ENCODE data around the gene NCKAP5.

NCKAP5 gene

GRCh38 chr2:133192028-133192427, 376.2 kb downstream of the NCKAP5 start:
- Histone ChIP-seq H3K9me3 (no peaks in the 10 kb centered on the region), H3K4me1 (no peaks in the 10 kb centered on the region), H3K4me3 (ENCODE audit: low read depth, low read length) (no peak overlapping the region), H3K36me3 (no peaks in the 10 kb centered on the region), H3K27me3 (no peaks in the 10 kb centered on the region)
- DNase-seq: no peak
- TF ChIP-seq CTCF (IDR thresholded peaks at IDR 0.05; ENCODE audit: low read depth, low read length): no peak

DNA sequence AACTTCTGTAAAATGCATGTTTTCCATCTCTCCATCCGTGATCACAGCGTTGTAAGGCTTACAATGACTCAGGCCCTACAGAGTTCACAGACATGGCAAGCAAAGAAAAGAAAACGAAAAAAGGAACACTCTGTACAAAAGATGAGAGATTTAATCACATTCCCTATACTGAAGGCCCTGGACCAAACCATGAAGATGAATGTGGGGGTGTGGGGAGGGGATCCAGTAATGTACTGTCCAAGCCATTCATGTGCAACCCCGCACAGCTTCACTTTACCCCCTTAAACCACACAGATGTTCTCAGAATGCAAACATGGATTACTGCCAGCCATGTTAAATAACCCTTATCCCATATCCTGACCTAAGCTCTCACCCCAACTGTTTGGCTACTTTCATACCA, 391.1 kb downstream of the NCKAP5 start:
- Histone ChIP-seq H3K4me3 (ENCODE audit: low read depth, low read length) (no peak overlapping the region), H3K36me3 (no peaks in the 10 kb centered on the region), H3K4me1 (no peaks in the 10 kb centered on the region), H3K9me3 (no peaks in the 10 kb centered on the region), H3K27me3 (no peaks in the 10 kb centered on the region)
- TF ChIP-seq CTCF (IDR thresholded peaks at IDR 0.05; ENCODE audit: low read depth, low read length): no peak
- DNase-seq: no peak

DNA sequence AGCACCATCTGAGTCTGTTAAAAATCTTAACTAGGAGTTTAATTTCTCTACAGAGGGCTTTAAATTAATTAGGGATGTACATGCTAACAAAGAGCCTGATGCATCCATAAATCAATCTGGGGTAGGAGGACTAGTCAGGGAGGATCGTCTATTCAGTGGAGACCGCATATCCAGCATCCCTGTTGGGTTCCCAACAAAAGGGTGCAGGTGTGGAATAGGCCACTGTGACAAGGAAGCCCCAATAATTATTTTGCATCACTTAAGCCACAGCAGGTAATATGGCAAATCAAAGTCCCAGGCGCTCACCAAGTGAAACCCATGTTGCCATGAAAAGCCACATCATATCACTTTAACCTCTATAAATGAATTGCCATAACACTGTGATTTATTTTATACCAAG, 392.3 kb downstream of the NCKAP5 start:
- Histone ChIP-seq H3K4me1 (no peaks in the 10 kb centered on the region), H3K36me3 (no peaks in the 10 kb centered on the region), H3K4me3 (ENCODE audit: low read depth, low read length) (no peak overlapping the region), H3K9me3 (no peaks in the 10 kb centered on the region), H3K27me3 (no peaks in the 10 kb centered on the region)
- no peak for TF ChIP-seq CTCF (IDR thresholded peaks at IDR 0.05; ENCODE audit: low read depth, low read length)
- DNase-seq: no peak

DNA sequence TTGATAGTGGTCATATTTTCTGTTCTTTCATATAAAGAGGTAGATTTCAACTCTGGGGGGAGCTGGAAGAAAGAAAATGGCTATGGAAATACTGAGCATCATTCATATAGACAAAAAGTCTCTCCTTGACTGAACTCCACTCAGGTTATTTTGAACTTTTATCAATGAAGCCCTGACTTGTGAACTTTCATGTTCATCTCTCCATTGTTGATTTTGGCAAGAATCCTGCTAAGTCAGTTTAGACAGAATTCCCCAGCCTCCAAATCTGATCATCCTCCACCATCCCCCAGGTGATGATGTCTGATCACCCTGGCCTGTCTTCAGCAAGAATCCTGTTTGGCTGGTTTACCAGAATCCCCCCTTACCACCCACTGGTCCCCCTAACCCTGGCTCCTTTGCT, 395.0 kb downstream of the NCKAP5 start:
- H3K9me3 ChIP-seq: no peaks in the 10 kb centered on the region
- H3K4me1 ChIP-seq: no peaks in the 10 kb centered on the region
- TF ChIP-seq CTCF (IDR thresholded peaks at IDR 0.05; ENCODE audit: low read depth, low read length): no peak
- DNase-seq: no peak
- H3K27me3 ChIP-seq: no peaks in the 10 kb centered on the region
- H3K36me3 ChIP-seq: no peaks in the 10 kb centered on the region
- H3K4me3 ChIP-seq (ENCODE audit: low read depth, low read length): no peak overlapping the region

DNA sequence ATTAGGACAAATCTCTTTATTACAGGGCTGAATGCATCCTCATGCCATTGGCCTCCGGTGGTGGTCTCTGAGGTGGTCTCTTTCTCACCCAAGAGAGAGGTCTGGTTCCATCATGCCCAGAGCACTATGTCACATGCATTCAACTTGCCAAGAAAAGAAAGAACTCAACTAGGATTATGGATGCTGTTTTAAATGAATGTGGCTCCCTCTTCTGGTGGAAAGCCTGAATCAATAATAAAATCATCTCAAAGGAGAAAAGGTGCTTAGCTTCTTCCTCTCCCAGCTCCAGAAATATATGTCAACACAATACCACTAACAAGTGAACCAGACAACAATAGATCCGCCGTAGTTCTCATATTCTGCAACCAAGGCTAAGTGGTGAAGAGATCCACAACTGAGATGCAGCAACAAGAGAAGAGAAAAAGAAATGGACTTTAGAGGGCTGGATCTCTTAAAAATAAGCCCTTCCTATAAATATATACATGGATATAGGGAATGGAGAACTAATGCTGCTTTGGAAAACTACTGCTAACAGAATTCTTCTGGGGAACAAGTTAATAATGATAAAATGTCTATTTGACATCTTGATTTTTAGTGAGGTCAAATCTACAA, 396.8 kb downstream of the NCKAP5 start:
- no peaks in the 10 kb centered on the region for H3K36me3 ChIP-seq
- H3K9me3 ChIP-seq: no peaks in the 10 kb centered on the region
- TF ChIP-seq CTCF (IDR thresholded peaks at IDR 0.05; ENCODE audit: low read depth, low read length): peak; percentile 54
- no peaks in the 10 kb centered on the region for H3K27me3 ChIP-seq
- H3K4me3 ChIP-seq (ENCODE audit: low read depth, low read length): no peak overlapping the region
- DNase-seq: no peak
- no peaks in the 10 kb centered on the region for H3K4me1 ChIP-seq

DNA sequence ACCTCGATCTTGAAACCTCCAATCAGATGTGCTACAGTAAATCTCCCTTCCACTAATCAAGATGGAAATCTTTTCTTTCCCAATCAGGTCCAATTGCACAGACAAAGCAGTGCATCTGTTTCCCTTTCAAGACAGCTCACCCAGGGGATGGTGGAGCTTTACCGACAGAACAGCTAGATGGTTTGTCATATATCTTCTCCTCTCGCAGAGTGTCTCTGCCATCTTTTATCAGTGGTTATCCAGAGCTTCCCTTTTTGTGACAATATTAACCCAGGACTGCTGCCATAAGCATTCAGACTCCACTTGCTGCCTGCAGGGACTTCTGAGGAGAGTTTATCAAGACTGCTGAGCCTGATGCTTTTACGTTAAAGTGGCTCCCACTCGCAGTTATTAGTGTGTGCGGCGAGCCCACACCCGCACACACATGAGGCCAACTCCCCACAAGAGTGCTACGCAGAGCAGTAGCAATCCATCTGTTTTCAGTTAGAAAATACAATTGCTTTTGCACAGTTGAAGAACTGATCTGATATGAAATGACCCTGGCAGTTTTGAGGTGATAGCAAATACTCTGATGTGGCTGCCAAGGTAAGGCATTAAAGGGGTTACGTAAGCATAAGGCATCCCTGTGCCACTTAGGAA, 398.9 kb downstream of the NCKAP5 start:
- H3K9me3 ChIP-seq: no peaks in the 10 kb centered on the region
- DNase-seq: no peak
- no peaks in the 10 kb centered on the region for H3K27me3 ChIP-seq
- H3K36me3 ChIP-seq: no peaks in the 10 kb centered on the region
- H3K4me1 ChIP-seq: no peaks in the 10 kb centered on the region
- no peak overlapping the region for H3K4me3 ChIP-seq (ENCODE audit: low read depth, low read length)
- TF ChIP-seq CTCF (IDR thresholded peaks at IDR 0.05; ENCODE audit: low read depth, low read length): no peak

All from BE2C (cell line).